Fibroblast of upper back skin (primary cell): ENCODE results near the gene TMEM33.
A peak's percentile ranks its signal among the peaks of the same experiment; 100 is the strongest.
"Not testable (repeated sequence)": the region's sequence is repeated elsewhere in the genome, so short reads cannot be mapped to it uniquely, and the experiment has no call there.

ENCODE experiments used
- DNase-seq: peaks from one replicate; pipeline ENCODE4 v3.0.0-alpha.2; 2013

TMEM33 gene

GRCh38 chr4:41934901-41935651, at the start of gene TMEM33:
TMEM33 (plus strand) TSS chr4:41935429; CDS start chr4:41935485, 56 bp downstream.
- DNase-seq: peak; percentile 87

GRCh38 chr4:41885456-41885855, 49.8 kb upstream of the TMEM33 start:
- DNase-seq: no peak

- DNase-seq: no peak
These were observed 48.0 kb upstream of the TMEM33 start for GRCh38 chr4:41887277-41887676.

GRCh38 chr4:41887821-41888686, 47.2 kb upstream of the TMEM33 start:
- peak; percentile 45 for DNase-seq

GRCh38 chr4:41888687-41889074, 46.5 kb upstream of the TMEM33 start:
- no peak for DNase-seq

- no peak for DNase-seq
These were observed 45.9 kb upstream of the TMEM33 start for GRCh38 chr4:41889317-41889716.

- DNase-seq: no peak
These were observed 45.1 kb upstream of the TMEM33 start for GRCh38 chr4:41890085-41890484.

- no peak for DNase-seq
These were observed 38.6 kb upstream of the TMEM33 start for GRCh38 chr4:41896648-41897047.

GRCh38 chr4:41897698-41898097, 37.5 kb upstream of the TMEM33 start:
- no peak for DNase-seq

GRCh38 chr4:41909136-41909535, 26.1 kb upstream of the TMEM33 start:
- not testable (repeated sequence) for DNase-seq

- no peak for DNase-seq
These were observed 22.7 kb upstream of the TMEM33 start for GRCh38 chr4:41912546-41912945.

GRCh38 chr4:41913509-41913908, 21.7 kb upstream of the TMEM33 start:
- no peak for DNase-seq

GRCh38 chr4:41918278-41918677, 17.0 kb upstream of the TMEM33 start:
- no peak for DNase-seq

- DNase-seq: not testable (repeated sequence)
These were observed 14.8 kb upstream of the TMEM33 start for GRCh38 chr4:41920416-41920815.

- no peak for DNase-seq
These were observed 13.8 kb upstream of the TMEM33 start for GRCh38 chr4:41921476-41921875.

- DNase-seq: no peak
These were observed 7.3 kb upstream of the TMEM33 start for GRCh38 chr4:41927796-41928499.

- DNase-seq: no peak
These were observed 4.9 kb upstream of the TMEM33 start for GRCh38 chr4:41930139-41930831.

- no peak for DNase-seq
These were observed 2.2 kb upstream of the TMEM33 start for GRCh38 chr4:41932988-41933387.

GRCh38 chr4:41933997-41934503, 1.2 kb upstream of the TMEM33 start:
- DNase-seq: no peak

- DNase-seq: no peak
These were observed 722 bp upstream of the TMEM33 start for GRCh38 chr4:41934514-41934900.

GRCh38 chr4:41935652-41936021, 408 bp downstream of the TMEM33 start:
- no peak for DNase-seq

- DNase-seq: no peak
These were observed 3.9 kb downstream of the TMEM33 start for GRCh38 chr4:41939016-41939626.
